HS-5 (cell line): ENCODE measurements around the gene PFAS.
"Not testable (repeated sequence)": the region's sequence is repeated elsewhere in the genome, so short reads cannot be mapped to it uniquely, and the experiment has no call there.

Experiments
- DNase-seq: peaks from one replicate; pipeline ENCODE4 v3.0.0-alpha.2; 2012; ENCODE audit warnings: low read depth

Gene PFAS

DNA sequence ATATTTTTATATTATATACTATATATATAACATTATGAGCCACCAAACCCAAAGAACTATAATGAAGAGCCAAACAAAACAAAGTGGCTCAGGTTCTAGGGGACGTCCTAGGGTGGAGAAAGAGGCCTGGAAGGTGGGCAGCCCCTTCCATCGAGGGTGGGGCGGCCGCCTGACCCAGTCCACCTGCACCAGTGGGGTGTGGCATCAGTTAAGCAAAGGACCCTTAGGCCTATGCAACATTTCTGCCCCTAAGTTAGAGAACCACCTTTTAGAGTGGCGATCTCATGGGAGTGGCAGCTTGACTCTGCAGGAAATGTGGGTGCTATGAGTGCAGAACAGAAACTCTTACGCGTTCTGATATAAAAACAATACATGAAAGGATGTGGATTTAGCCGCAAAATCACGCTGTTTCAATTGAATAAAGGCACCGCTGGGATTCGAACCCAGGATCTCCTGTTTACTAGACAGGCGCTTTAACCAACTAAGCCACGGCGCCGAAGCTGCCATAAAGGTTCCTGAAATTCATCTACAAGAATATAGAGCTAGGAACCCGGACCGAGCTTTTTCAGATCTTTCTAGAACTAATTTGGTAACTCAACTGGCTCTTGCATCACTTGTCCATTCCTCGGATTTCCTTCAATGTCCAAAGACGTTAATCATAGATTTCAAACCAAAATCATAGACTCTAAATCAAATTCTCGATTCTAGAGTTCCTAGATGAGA, 23.1 kb upstream of the PFAS start:
- no peak for DNase-seq

DNA sequence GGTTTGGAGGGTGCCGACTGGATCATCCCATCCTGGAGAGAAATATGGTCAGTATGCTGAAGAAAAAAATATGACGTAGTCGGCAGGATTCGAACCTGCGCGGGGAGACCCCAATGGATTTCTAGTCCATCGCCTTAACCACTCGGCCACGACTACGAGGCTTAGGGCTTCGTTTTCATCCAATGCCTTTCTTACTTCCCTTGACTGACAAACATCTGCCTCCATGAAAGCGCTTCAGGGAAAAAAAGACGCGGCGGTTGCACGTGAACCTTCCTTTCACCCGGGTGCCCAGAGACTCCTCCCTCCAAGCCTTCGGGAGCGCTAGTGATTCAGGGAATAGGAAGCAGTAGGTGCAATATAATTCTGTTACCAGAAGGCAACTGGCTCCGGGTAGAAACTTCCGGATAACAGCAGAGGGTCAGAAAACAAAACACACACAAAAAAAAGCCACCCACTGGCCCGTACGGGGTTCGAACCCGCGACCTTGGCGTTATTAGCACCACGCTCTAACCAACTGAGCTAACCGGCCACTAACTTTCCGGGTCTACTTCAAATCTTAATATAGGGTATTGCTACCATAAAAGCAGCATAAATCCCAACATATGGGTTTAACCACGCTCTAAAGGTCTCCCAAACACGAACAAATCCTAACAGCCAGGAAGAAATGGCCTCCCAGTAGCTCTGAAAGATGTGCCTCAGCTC, 22.4 kb upstream of the PFAS start:
- peak; percentile 86 for DNase-seq

GRCh38 chr17:8227238-8227581, 21.9 kb upstream of the PFAS start:
- no peak for DNase-seq

- DNase-seq: no peak
These were observed 17.4 kb upstream of the PFAS start for GRCh38 chr17:8231701-8232100.

DNA sequence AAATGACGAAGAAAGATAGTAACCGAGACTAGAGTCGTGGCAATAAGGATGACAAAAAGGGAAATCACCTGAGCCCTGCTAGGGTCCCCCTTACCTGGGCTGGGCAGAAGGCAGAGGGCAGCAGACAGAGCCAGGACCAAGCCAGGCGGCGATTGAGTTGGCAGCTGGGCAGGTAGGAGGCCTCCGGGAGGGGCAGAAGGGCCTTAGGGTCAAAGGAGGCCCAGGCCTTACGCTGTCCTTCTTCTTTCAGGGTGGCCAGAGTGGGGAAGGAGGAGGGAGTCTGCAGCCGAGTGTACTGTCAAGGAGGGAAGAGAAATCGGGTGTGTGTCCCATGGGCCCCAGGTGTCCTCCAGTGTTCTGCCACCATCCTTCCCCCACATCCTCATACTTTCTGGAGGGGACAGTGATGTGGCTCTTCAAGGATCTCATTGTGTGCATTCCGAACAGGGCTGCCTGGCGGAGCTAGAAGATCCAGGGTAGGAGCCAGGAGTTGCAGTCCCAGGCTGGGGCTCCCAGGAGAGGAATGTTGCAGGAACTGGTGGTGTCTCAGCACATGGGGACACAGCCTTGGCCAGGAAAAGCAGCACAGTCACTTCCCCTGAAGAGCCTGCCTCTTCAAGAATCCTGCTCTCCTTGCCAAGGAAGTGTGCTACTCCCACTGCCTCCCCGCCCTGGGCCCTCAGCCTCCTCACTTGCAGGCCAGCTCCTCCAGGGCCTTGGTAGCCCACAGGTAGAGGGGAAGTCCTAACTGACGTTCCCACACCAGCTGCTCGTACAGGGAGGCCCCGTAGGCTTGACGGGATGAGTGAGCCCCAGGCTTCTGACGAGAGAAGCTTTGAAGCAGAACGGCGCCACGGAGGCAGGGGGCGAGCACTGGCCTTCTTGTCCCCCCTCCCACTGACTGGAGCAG, 14.5 kb upstream of the PFAS start:
- DNase-seq: no peak

DNA sequence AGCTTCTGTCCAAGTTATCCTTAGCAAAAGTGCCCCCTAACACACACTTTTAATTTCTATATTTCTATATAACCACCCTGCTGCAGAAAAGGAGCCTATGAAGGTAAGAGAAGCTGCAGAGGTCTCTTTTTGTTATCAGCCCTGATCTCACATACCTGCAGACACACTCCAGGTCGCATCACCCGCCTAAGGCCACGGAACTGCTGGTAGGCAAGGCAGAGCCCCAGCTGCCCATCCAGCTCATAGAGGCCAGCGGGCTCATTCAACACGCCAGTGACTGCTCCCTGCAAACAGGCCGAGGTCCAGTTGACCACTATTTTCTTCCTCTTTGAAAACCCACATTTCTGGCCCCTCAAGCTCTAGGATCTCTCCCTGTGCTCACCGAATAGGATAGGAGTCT, 13.4 kb upstream of the PFAS start:
- DNase-seq: no peak

DNA sequence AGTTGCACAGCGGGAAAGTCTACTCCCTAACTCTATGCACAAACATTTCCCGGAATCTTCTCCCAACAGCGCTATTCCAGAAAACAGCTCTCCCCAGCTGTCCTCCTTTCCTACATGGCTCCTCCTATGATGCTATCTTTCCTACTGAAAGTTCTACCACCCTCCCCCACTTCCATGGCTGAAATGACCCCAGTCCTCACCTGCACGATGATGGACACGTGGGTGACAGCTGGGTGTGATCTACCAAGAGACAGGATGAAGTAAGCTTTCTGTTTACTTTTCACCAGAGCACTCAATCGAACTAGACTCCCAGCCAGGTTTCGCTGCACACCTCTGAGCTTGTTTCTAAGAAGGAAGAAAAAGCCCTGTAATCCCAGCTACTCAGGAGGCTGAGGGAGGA, 11.9 kb upstream of the PFAS start:
- no peak for DNase-seq

DNA sequence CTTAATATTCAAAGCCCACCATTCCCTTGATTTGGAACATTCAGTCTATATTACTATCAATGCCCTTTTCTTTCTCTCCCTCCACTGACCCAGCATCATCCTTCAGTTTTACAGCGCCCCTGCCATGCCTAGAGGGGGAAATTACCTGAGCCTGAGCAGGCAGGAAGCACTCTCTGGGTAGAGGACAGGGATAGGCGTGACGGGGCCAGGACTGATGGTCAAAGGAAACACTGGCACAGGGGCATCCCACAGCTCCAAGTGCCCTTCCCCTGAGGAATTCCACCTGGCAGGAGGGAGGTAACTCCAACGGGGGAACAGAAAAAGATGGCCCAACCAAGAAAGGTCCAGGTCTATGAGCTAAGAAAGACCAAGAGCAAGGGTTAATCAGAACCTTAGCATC, 11.2 kb upstream of the PFAS start:
- no peak for DNase-seq

GRCh38 chr17:8243827-8244226, 5.3 kb upstream of the PFAS start:
- no peak for DNase-seq

DNA sequence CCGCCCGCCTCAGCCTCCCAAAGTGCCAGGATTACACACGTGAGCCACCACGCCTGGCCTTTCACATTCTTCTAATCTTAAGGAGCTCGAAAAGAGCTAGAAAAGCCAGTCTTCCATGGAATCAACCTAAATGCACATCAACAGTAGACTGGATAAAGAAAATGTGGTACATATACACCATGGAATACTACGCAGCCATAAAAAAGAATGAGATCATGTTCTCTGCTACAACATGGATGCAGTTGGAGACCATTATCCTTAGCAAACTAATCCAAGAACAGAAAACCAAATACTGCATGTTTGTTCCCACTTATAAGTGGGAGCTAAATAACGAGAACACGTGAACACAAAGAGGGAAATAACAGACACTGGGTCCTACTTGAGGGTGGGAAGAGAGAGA, 4.3 kb upstream of the PFAS start:
- no peak for DNase-seq

DNA sequence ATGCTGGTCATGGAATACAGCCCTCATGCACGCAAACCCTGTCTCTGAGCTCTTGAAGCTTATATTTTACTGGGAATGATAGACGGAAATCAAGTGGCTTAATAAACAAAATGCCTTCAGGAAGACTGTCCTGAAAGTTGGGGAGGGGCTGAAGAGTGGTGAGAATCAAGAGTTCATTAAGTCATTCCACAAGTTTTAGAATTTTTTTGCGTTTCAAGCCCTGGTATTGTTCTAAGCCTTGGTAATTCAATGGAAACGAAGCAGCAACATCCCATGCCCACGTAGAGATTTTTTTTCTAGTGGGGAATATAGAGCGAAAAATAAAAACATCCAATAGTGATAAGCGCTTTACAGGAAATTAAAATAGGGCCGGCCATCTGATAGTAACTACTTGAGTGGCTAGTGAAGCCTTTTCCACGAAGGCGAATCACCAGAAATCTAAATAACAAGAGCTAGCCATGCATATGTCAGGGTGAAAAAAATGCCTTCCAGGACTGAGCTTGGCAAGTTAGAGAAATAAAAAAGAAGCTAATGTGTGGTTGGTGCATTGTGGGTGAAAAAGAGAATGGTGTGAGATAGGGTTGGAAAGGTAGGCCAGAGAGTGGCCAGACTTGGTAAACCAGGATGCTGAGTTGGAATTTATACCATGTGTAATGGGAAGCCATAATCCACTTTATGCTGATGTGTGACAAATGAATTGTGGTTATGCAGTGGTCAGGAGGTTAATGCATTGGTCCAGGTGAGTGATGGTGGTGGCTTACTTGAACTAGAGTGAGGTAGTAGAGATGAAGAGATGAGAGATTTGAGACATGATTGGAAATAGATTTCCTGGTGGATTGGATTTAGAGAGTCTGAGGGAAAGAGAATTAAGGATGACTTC, 772 bp downstream of the PFAS start:
- DNase-seq: no peak

DNA sequence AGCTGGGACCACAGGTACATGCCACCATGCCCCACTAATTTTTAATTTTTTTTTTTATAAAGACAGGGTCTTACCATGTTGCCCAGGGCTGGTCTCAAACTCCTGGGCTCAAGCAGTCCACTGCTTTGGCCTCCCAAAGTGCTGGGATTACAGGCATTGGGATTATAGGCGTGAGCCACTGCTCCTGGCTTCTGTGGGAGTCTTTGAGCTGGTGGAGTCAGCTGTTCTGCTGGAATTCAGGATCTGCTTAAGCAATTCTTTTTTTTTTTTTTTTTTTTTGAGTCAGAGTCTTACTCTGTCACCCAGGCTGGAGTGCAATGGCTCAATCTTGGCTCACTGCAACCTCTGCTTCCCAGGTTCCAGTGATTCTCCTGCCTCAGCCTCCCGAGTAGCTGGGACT, 2.3 kb downstream of the PFAS start:
- DNase-seq: not testable (repeated sequence)

DNA sequence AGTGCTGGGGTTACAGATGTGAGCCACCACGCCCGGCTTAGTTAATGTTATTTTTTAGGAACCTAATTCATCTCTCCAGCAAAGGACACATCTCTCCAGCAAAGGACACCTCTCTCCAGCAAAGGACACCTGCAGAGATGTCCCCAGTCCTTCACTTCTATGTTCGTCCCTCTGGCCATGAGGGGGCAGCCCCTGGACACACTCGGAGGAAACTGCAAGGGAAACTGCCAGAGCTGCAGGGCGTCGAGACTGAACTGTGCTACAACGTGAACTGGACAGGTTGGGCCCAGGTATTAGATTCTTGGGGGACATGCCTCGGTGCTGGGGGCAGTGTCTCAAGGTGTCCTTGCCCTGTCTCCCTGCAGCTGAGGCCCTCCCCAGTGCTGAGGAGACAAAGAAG, 4.7 kb downstream of the PFAS start:
- no peak for DNase-seq

- no peak for DNase-seq
These were observed 5.8 kb downstream of the PFAS start for GRCh38 chr17:8254881-8255280.

- no peak for DNase-seq
These were observed 6.4 kb downstream of the PFAS start for GRCh38 chr17:8255499-8255898.

GRCh38 chr17:8256291-8256690, 7.2 kb downstream of the PFAS start:
- DNase-seq: no peak

DNA sequence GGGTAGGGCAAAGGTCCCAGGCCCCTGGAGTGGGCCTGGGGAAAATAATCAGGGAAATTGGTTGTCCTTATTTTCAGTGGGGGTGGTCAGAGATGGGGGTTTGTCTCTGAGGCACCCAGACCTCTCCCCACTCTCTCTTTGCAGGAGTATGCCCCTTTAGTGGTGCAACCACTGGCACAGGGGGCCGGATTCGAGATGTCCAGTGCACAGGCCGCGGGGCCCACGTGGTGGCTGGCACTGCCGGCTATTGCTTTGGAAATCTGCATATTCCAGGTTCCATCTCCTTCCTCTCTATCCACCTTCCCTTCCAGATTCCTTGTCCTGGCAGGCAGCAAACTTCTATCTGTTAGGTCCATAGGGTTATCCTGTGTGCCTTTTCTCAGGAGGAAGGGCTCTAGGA, 7.6 kb downstream of the PFAS start:
- no peak for DNase-seq

- no peak for DNase-seq
These were observed 8.7 kb downstream of the PFAS start for GRCh38 chr17:8257801-8258200.

DNA sequence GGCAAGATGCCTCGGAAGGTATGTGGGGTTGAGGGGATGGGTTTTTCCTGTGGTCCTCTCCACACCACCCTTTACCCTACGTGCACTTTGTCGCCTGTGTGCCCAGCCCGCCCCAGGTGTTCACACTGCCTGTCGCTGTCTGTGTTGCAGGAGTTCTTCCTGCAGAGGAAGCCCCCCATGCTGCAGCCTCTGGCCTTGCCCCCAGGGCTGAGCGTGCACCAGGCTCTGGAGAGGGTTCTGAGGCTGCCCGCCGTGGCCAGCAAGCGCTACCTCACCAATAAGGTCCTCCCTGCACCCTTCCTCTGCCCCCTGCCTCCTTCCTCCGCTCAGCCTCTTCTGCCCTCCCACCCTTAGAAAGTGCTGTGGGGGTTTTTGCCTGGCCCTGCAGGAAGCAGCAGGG, 15.2 kb downstream of the PFAS start:
- no peak for DNase-seq

DNA sequence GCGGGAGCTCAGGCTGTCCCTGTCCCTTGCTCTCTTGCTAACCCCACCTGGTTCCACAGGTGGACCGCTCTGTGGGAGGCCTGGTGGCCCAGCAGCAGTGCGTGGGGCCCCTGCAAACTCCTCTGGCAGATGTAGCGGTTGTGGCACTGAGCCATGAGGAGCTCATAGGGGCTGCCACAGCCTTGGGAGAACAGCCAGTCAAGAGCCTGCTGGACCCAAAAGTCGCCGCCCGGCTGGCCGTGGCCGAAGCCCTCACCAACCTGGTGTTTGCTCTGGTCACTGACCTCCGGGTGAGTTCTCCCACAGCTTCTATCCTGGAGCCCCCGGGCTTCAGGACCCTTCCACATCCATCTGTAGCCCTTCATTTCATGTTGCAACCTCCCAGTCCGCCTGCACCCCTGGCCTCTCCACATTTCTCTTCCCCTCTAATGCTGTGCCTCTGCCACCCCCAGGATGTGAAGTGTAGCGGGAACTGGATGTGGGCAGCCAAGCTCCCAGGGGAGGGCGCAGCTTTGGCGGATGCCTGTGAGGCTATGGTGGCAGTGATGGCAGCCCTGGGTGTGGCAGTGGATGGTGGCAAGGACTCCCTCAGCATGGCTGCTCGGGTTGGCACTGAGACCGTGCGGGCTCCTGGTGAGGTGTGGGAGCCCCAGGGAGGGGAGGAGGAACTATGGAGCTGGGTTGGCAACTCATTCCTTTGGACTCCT, 15.9 kb downstream of the PFAS start:
- no peak for DNase-seq
